ENCODE measurements around the gene STXBP5. TPM values are rescaled to one million over a fixed set of nuclear protein-coding genes. Genes with fewer than 3 reads are reported as not detected.

STXBP5 gene
- total and polyA plus RNA-seq, 2 of the 13 experiments (the other 11 are each of a cell fraction or from before 2014, with no cell fraction given), result 8.8 to 19.4 TPM

- 15% methylated on average over 2 of the region's 2 CpGs for WGBS (ENCODE audit: low lambda C conversion rate)
- no peak for FAIRE-seq
- TF ChIP-seq MXI1 (IDR thresholded peaks at IDR 0.05; ENCODE audit: borderline replicate concordance, low read depth, low read length), result no peak
- TF ChIP-seq ZIK1 (CRISPR knock-in tag; IDR thresholded peaks at IDR 0.05; ENCODE audit: borderline replicate concordance, low read depth), result no peak
- no peak for TF ChIP-seq CBX5 (CRISPR knock-in tag; IDR thresholded peaks at IDR 0.05; ENCODE audit: borderline replicate concordance)
- TF ChIP-seq ZNF605 (CRISPR knock-in tag; IDR thresholded peaks at IDR 0.05), result no peak
- TF ChIP-seq HOXA3 (CRISPR knock-in tag; IDR thresholded peaks at IDR 0.05), result no peak
- no peak for TF ChIP-seq ZNF354B (CRISPR knock-in tag; IDR thresholded peaks at IDR 0.05)
- TF ChIP-seq ADNP (CRISPR knock-in tag; IDR thresholded peaks at IDR 0.05), result no peak
- TF ChIP-seq ZNF770 (CRISPR knock-in tag; IDR thresholded peaks at IDR 0.05), result no peak
- TF ChIP-seq U2AF2 (IDR thresholded peaks at IDR 0.05; ENCODE audit: low read depth, low read length), result no peak
- no peak for TF ChIP-seq CHD4 (IDR thresholded peaks at IDR 0.05; ENCODE audit: borderline replicate concordance, low read length)
Measured at GRCh38 chr6:147158881-147159280, 45.3 kb upstream of the STXBP5 start.

More at GRCh38 chr6:147158881-147159280, 45.3 kb upstream of the STXBP5 start:
- Histone ChIP-seq H3K36me3 (replicated peaks in 1 of 2; ENCODE audit: control insufficient read depth in 1 of 2, insufficient read depth in 2 of 2, low read length in 2 of 2) (no peaks in the 10 kb centered on the region), H3K79me2 (ENCODE audit: insufficient read depth, low read length) (no peaks in the 10 kb centered on the region), H4K20me1 (ENCODE audit: insufficient read depth, low read length) (no peaks in the 10 kb centered on the region), H3K4me1 (ENCODE audit: insufficient read depth, low read length) (no peaks in the 10 kb centered on the region), H3K4me2 (ENCODE audit: low read depth, low read length) (no peak overlapping the region), H3K27me3 (ENCODE audit: control insufficient read depth in 1 of 2, insufficient read depth in 2 of 2, low read length in 2 of 2) (no peaks in the 10 kb centered on the region), H3K9me3 (ENCODE audit: low read length) (no peaks in the 10 kb centered on the region), H2AFZ (ENCODE audit: low read length) (no peak overlapping the region), H3K4me3 (replicated peaks in 1 of 3; ENCODE audit: insufficient read depth in 1 of 3, low read depth in 2 of 3, low read length in 3 of 3) (no peak overlapping the region), H3K9ac (ENCODE audit: insufficient read depth, low read depth, low read length) (no peak overlapping the region), H3K27ac (ENCODE audit: extremely low read length, insufficient read depth, low read length) (no peak overlapping the region)
- no TSS peak for BruUV-seq (replicated peaks)
- POLR2A ChIA-PET, result no interaction called here
- CTCF ChIA-PET (ENCODE audit: low intra/inter-chr PET ratio, low total read pairs), result no interaction called here
- intact Hi-C loops (cut with micrococcal nuclease; ENCODE audit: unreplicated experiment) (no loop called here), in situ Hi-C loops (cut with HindIII; ENCODE audit: extremely low pct_ligation_motif_present, low pct_unique_long_range_greater_than_20kb) (no loop called here)
- ATAC-seq (no peak), DNase-seq (ENCODE audit: low spot score) (no peak)
